Stimulated activated CD4-positive, alpha-beta T cell treated with anti-CD3 and anti-CD28 coated beads, TNF-alpha, amount 100 ng/mL, for 4 hours (primary cell): Measurements from ENCODE around the gene RAP2A.

Experiments
- DNase-seq, 3 experiments: peaks; one replicate each; pipeline ENCODE4 v3.0.0-alpha.2; 2020; ENCODE audit warnings: low read depth in 3 of 3

RAP2A gene

GRCh38 chr13:97448503-97449251, 14.7 kb downstream of the RAP2A start:
- DNase-seq, result no peak

GRCh38 chr13:97454699-97455098, 20.7 kb downstream of the RAP2A start:
- no peak for DNase-seq

- no peak for DNase-seq
These were observed 22.1 kb downstream of the RAP2A start for GRCh38 chr13:97456047-97456446.

DNA sequence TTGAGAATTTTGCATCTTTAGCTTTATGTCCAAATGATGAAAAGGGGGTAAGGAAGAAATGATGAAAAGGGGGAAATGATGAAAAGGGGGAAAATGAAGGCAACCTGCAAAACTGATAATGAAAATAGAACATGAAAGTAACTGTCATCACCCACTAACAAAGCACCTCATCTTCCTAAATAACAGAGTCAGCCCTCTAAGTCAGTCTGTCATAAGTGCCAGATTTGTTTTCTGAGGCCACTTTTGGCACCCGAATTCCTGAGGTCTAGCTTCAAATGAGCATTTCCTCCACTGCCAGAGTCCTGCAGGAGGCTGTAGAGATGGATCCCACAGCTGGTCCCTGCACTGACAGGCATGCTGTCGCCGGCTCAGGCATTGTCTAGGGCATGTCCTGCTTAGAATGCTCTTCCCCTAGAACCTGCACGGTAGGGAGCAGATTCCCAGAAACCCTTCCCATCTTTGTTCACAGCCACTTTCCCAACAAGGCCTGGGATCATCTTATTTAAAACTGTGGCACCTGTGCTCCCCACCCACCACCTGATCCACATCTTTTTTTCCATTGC, 25.3 kb downstream of the RAP2A start:
- no peak for DNase-seq

GRCh38 chr13:97460004-97460775, 26.2 kb downstream of the RAP2A start:
- no peak for DNase-seq

- no peak for DNase-seq
These were observed 26.9 kb downstream of the RAP2A start for GRCh38 chr13:97460853-97461252.

DNA sequence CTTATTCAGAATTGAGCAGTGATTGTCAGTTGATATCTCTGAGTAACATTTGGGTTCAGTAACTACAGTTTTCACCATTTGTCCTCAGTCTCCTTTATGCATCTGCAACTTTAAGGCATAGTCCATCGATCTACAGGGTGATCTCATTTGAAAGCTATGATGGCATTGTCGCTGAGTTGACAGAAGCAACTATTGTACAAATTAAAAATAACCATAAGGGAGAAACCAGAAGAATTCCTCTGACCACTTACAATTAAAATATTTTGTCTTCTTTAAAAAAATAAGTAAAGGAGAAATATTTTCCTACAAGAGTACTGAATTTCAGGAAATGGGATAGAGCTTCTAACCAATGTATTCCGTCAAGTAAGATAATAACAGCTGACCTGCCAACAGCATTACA, 30.6 kb downstream of the RAP2A start:
- no peak for DNase-seq

DNA sequence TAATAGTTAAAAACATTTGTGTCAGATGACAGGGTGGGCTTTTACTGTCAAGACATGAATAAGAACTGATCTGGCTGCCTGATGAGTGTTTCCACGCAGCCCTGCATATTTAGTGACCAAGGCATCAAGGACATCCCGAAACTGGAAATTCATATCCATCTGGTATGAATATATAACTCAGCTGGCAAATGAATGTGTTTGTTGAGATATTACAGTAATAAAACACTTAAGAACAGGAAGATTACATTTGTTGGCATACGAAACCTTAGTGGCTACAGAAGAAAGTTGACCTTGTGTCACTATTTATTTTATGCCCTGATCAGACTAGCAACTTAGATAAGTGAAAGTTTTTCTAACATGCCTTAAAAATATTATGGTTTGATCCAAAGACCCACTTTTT, 32.8 kb downstream of the RAP2A start:
- no peak for DNase-seq

DNA sequence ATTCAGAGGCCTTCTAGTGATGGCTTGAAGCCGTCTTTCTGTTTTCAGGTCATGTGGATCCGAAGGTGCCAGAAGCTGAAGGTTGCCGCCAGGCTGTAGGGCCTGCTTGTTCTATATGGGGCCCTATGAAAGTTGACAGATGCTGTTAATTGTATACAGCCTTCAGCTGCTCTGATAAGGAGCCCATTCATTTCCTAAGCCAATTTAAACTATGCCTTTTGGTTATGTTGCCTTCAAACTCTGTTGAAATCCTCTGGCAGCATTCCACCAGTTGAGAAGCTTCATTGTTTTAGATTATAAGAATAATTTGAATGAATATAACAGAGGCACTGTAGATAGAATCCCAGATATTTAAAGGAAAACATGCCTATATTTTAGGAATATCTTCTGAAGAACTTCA, 34.4 kb downstream of the RAP2A start:
- DNase-seq, result no peak

DNA sequence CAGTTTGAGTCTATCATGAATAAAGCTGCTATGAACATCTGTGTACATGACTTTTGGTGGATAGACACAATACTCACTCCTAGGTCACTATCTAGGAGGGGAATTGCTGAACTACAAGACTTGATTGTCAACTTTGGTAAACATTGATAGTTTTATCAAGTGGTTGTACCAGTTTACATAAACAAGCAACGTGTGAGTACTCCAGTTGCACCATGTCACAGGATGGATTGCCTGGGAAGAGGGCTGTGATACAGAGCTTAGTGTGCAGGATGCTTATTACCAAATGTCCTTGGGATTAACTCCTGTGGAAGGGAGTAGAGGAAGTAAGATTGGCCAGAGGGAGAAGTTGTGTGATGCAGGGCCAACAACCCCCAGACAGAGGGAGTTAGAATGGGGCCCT, 37.7 kb downstream of the RAP2A start:
- no peak for DNase-seq

DNA sequence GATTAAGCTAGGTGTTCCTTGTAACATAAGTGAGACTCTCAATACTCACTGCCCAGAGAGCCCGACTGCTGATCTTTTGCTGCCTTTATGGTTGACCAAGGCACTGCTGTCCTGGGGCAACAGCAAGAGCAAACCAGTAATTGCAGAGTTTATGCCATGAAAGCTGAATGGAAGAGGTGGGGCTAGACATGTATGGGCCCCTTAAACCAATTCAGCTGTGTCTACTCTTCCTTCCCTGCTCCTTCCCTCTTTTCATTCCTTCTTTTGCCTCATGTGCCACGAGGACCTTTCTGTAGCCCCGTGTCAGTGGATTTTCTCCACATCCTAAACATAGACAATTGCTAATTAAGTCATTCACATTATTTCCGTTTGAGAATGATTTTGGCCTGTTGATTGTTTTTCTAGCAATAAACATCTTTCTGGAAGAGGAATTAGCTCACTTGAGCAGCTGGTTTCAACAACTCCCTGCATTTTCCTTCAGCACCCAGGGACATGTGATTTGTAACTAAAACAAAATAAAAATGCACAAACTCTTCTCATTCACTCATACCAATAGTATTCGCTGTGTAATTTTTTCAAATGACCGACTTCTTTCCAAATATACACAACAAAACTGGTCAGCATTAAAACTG, 40.5 kb downstream of the RAP2A start:
- DNase-seq, result no peak

DNA sequence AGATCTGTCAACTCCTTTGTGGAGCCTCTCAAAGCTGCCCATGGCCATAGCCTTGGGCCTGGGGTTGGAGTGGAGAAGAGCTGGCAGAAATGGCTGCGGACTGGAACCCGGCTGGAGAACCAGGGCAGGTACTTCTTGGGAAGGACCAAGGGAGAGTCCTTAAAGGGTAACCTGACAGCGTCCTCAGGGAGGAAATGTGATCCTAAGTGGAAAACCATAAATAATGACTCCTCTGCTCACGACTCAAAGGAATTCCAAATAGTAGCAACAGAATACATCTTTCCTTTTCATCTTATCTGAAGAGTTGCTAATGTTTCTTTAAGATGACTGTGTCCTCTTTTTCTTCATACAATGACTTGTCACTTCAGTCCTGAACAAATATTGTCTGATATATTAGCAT, 41.0 kb downstream of the RAP2A start:
- DNase-seq, result no peak

GRCh38 chr13:97477844-97478243, 43.9 kb downstream of the RAP2A start:
- no peak for DNase-seq

GRCh38 chr13:97478247-97478646, 44.3 kb downstream of the RAP2A start:
- no peak for DNase-seq

DNA sequence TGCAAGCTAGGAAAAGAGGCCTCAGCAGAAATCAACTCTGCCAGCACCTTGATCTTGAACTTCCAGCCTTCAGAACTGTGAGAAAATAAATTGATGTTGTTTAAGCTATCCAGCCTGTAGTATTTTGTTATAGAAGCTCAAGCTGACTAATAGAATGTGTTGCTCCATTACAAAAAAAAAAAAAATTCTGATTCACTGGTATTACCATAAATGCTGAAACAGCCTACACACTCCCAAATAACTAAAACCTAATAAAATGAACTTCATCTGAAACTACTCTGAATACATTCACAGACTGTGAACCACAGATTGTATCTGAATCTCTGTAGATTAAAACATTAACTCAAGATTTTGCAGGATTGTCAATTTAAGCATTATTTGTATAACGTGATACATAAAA, 49.5 kb downstream of the RAP2A start:
- DNase-seq, result no peak

DNA sequence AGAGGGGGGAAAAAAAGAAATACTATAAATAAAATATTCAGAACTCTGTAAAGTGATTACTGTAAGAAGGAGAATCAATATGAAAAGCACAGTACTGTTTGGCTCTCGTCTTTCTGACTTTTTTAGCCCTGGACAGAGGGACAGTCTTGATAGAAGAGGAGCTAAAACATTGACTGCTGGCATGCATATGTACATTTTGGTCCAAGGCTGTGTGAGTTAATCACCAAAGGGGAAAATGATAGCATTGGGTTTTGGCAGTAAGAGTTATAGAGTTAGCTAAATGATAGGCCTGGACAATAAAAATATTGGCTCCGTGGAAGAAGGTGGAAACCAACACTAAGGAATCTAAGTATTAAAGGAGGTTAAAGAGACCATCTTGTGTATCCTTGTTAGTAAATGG, 50.3 kb downstream of the RAP2A start:
- no peak for DNase-seq

DNA sequence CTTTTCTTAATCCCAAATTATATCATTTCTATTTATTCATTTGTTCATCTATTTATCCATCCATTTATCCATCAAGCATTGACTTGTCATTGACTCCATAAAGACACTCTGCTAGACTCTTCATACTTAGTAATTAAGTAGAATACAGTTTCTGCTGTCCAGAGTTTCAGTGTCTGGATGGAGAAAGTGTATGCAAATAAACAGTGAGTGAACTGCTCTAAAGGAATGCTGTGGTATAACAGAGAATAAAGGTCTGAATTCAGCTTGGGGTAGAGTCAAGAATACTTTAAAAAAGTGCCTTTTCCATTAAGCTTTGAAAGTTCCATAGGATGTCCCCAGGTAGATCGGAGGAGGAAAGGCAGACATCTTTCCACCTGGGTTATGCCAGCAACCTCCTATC, 51.4 kb downstream of the RAP2A start:
- DNase-seq, result no peak

- no peak for DNase-seq
These were observed 56.8 kb downstream of the RAP2A start for GRCh38 chr13:97490702-97491307.

- no peak for DNase-seq
These were observed 57.5 kb downstream of the RAP2A start for GRCh38 chr13:97491452-97491851.

GRCh38 chr13:97492257-97492656, 58.3 kb downstream of the RAP2A start:
- no peak for DNase-seq

DNA sequence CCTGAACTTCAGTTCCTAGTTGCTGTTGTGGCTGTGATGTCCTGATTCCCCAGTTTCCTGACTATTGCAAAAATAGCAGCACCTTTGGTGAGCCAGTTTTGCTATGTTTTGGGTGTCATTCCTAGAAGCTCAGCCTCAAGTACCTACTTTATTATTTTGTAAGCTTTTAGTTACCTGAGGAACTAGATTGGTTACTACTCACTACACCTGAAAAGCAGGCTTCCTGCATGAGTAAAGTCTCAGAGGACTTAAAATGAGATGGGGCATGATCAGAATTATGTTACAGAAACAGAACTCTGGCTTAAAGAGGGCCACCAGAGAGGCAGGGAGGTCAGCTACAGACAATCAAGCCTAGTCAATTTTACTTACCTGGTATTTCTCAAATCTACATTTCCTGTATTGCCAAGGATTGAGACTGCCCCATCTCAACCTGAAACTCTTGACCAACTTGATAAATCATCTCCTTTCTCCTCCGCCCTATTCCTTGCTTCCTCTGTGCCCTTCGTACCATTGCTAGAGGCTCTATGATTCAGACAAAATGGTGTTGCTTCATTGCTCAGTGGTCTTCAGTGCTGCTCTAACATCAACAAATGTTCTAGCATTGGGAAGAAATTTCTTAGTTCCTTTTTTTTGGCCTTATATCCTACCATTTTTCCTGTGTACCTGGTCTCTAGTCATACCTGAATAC, 58.9 kb downstream of the RAP2A start:
- DNase-seq, result no peak

DNA sequence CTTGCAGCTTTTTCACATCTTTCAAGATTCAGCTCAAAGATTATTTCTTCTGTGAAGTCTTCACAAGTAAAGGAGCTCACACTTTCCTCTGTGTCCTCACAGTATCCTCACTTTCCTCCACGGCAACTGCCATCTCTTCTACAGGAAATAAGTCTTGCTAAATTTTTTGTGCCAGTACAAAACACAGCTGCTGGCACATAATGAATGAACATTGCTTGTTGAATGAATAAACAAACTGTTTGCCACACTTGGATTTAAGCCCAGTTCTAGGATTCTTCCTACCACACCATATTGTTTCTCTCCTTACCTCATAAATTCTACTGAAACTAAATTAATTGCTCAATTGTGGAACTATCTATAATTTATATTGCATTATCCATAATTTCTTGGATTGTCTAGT, 59.5 kb downstream of the RAP2A start:
- DNase-seq, result no peak
